ENCODE measurements around the gene ZFAND6.
A peak's percentile ranks its signal among the peaks of the same experiment; 100 is the strongest.
"Not testable (repeated sequence)": the region's sequence is repeated elsewhere in the genome, so short reads cannot be mapped to it uniquely, and the experiment has no call there.

The ZFAND6 gene

GRCh38 chr15:80058851-80059785, at the start of gene ZFAND6:
Gene ZFAND6, plus strand, starts transcription at chr15:80059676. Its CDS starts 60,669 bp downstream, at chr15:80120345.
- DNase-seq (ENCODE audit: low read depth, low spot score), result peak; percentile 98

- peak; percentile 51 for DNase-seq (ENCODE audit: low read depth, low spot score)
Observed at GRCh38 chr15:80010131-80010673, 49.3 kb upstream of the ZFAND6 start.

- peak; percentile 53 for DNase-seq (ENCODE audit: low read depth, low spot score)
Observed at GRCh38 chr15:80011041-80011523, 48.4 kb upstream of the ZFAND6 start.

GRCh38 chr15:80011596-80011995, 47.9 kb upstream of the ZFAND6 start:
- no peak for DNase-seq (ENCODE audit: low read depth, low spot score)

- no peak for DNase-seq (ENCODE audit: low read depth, low spot score)
Observed at GRCh38 chr15:80012060-80012726, 47.3 kb upstream of the ZFAND6 start.

GRCh38 chr15:80014186-80014585, 45.3 kb upstream of the ZFAND6 start:
- DNase-seq (ENCODE audit: low read depth, low spot score), result not testable (repeated sequence)

GRCh38 chr15:80015156-80015555, 44.3 kb upstream of the ZFAND6 start:
- DNase-seq (ENCODE audit: low read depth, low spot score), result no peak

- not testable (repeated sequence) for DNase-seq (ENCODE audit: low read depth, low spot score)
Observed at GRCh38 chr15:80016506-80016905, 43.0 kb upstream of the ZFAND6 start.

- not testable (repeated sequence) for DNase-seq (ENCODE audit: low read depth, low spot score)
Observed at GRCh38 chr15:80017139-80017538, 42.3 kb upstream of the ZFAND6 start.

GRCh38 chr15:80019168-80019745, 40.2 kb upstream of the ZFAND6 start:
- DNase-seq (ENCODE audit: low read depth, low spot score), result no peak

- not testable (repeated sequence) for DNase-seq (ENCODE audit: low read depth, low spot score)
Observed at GRCh38 chr15:80020149-80020548, 39.3 kb upstream of the ZFAND6 start.

GRCh38 chr15:80020731-80021130, 38.7 kb upstream of the ZFAND6 start:
- no peak for DNase-seq (ENCODE audit: low read depth, low spot score)

GRCh38 chr15:80026310-80026709, 33.2 kb upstream of the ZFAND6 start:
- no peak for DNase-seq (ENCODE audit: low read depth, low spot score)

- DNase-seq (ENCODE audit: low read depth, low spot score), result no peak
Observed at GRCh38 chr15:80026754-80027153, 32.7 kb upstream of the ZFAND6 start.

- no peak for DNase-seq (ENCODE audit: low read depth, low spot score)
Observed at GRCh38 chr15:80028937-80029336, 30.5 kb upstream of the ZFAND6 start.

- DNase-seq (ENCODE audit: low read depth, low spot score), result no peak
Observed at GRCh38 chr15:80031841-80032240, 27.6 kb upstream of the ZFAND6 start.

GRCh38 chr15:80034629-80035028, 24.8 kb upstream of the ZFAND6 start:
- DNase-seq (ENCODE audit: low read depth, low spot score), result no peak

- no peak for DNase-seq (ENCODE audit: low read depth, low spot score)
Observed at GRCh38 chr15:80036071-80036470, 23.4 kb upstream of the ZFAND6 start.

GRCh38 chr15:80041494-80042253, 17.8 kb upstream of the ZFAND6 start:
- DNase-seq (ENCODE audit: low read depth, low spot score), result no peak

- no peak for DNase-seq (ENCODE audit: low read depth, low spot score)
Observed at GRCh38 chr15:80042568-80042967, 16.9 kb upstream of the ZFAND6 start.

GRCh38 chr15:80045219-80045618, 14.3 kb upstream of the ZFAND6 start:
- DNase-seq (ENCODE audit: low read depth, low spot score), result not testable (repeated sequence)

All from astrocyte of the hippocampus (primary cell).